Measurements from ENCODE around the gene KRT78. TPM values are rescaled to one million over a fixed set of nuclear protein-coding genes. Genes with fewer than 3 reads are reported as not detected.

The KRT78 gene
- polyA plus RNA-seq, 3 donors = not detected

DNA sequence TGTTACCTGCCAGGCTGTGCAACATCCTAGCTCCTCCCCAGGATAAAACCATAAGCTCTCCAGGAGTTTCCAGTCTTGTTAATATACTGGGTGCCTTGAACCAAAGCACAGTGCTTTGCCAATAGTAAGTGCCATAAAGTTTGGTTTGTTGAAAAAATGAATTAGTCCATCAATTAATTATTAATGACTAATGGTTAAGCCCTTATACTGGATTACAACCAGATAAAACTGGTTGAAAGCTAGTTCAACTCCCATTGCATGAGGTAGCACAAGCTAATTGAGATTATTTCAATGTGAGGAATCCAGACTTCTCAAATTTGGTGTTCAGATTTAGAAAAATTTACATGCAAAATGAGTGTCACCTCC is 51.3 kb downstream of the KRT78 start:
- intact Hi-C loops (cut with micrococcal nuclease) = no loop called here
- Histone ChIP-seq H3K9ac (ENCODE audit: insufficient read depth, low read length, poor library complexity, severe bottlenecking) (no peak overlapping the region), H3K4me3 (replicated peaks in 1 of 3; ENCODE audit: low read depth in 2 of 3, low read length in 3 of 3) (no peak overlapping the region), H3K27me3 (ENCODE audit: control insufficient read depth in 2 of 2, insufficient read depth in 2 of 2, low read length in 2 of 2) (no peaks in the 10 kb centered on the region), H3K36me3 (replicated peaks in 1 of 2; ENCODE audit: control insufficient read depth in 1 of 2, insufficient read depth in 2 of 2, low read length in 2 of 2) (no peaks in the 10 kb centered on the region), H3K4me1 (ENCODE audit: control insufficient read depth in 1 of 2, insufficient read depth in 2 of 2, low read length in 2 of 2) (no peaks in the 10 kb centered on the region), H2AFZ (ENCODE audit: insufficient read depth, low read depth, low read length, poor library complexity, severe bottlenecking) (no peak overlapping the region), H3K27ac (ENCODE audit: low read depth in 1 of 2, low read length in 2 of 2) (no peak overlapping the region), H3K4me2 (replicated peaks; ENCODE audit: extremely low read depth, low read length, poor library complexity, severe bottlenecking) (no peak overlapping the region), H3K9me3 (replicated peaks in 1 of 2; ENCODE audit: control insufficient read depth in 1 of 2, insufficient read depth in 1 of 2, low read length in 2 of 2) (no peaks in the 10 kb centered on the region), H3K79me2 (ENCODE audit: insufficient read depth, low read length) (no peaks in the 10 kb centered on the region), H4K20me1 (ENCODE audit: insufficient read depth, low read length) (no peaks in the 10 kb centered on the region)
- no peak overlapping the region for H3K4me3 Mint-ChIP-seq
- H3K27me3 Mint-ChIP-seq (ENCODE audit: low read depth in 3 of 3) = peaks cover 5 to 9% (median 7%) of the 10 kb centered on the region in 3 donors
- TF ChIP-seq, protein P1, sequence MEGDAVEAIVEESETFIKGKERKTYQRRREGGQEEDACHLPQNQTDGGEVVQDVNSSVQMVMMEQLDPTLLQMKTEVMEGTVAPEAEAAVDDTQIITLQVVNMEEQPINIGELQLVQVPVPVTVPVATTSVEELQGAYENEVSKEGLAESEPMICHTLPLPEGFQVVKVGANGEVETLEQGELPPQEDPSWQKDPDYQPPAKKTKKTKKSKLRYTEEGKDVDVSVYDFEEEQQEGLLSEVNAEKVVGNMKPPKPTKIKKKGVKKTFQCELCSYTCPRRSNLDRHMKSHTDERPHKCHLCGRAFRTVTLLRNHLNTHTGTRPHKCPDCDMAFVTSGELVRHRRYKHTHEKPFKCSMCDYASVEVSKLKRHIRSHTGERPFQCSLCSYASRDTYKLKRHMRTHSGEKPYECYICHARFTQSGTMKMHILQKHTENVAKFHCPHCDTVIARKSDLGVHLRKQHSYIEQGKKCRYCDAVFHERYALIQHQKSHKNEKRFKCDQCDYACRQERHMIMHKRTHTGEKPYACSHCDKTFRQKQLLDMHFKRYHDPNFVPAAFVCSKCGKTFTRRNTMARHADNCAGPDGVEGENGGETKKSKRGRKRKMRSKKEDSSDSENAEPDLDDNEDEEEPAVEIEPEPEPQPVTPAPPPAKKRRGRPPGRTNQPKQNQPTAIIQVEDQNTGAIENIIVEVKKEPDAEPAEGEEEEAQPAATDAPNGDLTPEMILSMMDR (IDR thresholded peaks at IDR 0.05) = no peak
- peaks cover 0 to 2% (median 0%) of the 10 kb centered on the region in 7 donors for H3K9me3 Mint-ChIP-seq
- H3K36me3 Mint-ChIP-seq = no peaks in the 10 kb centered on the region
- H3K4me1 Mint-ChIP-seq = no peaks in the 10 kb centered on the region
- no peak overlapping the region for H3K27ac Mint-ChIP-seq
- DNase-seq = no peak

DNA sequence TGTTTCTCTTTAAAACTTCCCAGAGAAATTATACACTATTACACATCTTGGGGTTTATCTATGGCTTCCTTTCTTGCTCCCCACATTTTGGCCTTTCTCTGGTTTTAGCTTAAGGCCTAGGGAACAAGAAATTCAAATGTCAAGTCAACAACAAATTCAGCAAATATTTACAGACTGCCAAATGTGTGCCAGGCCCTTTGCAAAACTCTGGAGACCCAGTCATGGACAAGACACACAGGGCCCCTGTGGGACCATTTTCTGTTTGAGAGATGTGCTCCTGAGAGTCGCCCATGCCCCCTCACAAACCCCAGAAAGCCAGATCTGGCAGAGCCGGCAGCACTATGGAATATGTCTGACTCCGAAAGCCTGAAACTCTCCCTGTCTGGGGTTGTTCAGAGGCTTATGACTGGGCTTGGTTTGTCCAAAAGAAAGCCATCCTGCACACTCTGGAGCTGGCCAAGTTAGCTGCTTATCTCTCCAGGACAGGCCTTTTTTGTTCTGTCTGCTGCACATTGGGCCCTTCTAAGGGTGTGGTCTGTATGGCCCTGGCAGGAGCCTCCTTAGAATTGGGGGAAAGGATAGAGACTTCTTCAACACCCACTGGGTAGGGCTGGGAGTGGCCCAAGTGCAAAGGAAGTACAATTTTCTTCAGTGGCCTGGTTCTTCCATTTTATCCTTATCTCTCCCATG is 51.8 kb downstream of the KRT78 start:
- Histone ChIP-seq H3K9me3 (replicated peaks in 1 of 2; ENCODE audit: control insufficient read depth in 1 of 2, insufficient read depth in 1 of 2, low read length in 2 of 2) (no peaks in the 10 kb centered on the region), H3K4me3 (replicated peaks in 1 of 3; ENCODE audit: low read depth in 2 of 3, low read length in 3 of 3) (no peak overlapping the region), H3K27ac (ENCODE audit: low read depth in 1 of 2, low read length in 2 of 2) (no peak overlapping the region), H3K4me2 (replicated peaks; ENCODE audit: extremely low read depth, low read length, poor library complexity, severe bottlenecking) (no peak overlapping the region), H3K4me1 (ENCODE audit: control insufficient read depth in 1 of 2, insufficient read depth in 2 of 2, low read length in 2 of 2) (no peaks in the 10 kb centered on the region), H4K20me1 (ENCODE audit: insufficient read depth, low read length) (no peaks in the 10 kb centered on the region), H3K36me3 (replicated peaks in 1 of 2; ENCODE audit: control insufficient read depth in 1 of 2, insufficient read depth in 2 of 2, low read length in 2 of 2) (no peaks in the 10 kb centered on the region), H3K27me3 (ENCODE audit: control insufficient read depth in 2 of 2, insufficient read depth in 2 of 2, low read length in 2 of 2) (no peaks in the 10 kb centered on the region), H3K79me2 (ENCODE audit: insufficient read depth, low read length) (no peaks in the 10 kb centered on the region), H3K9ac (ENCODE audit: insufficient read depth, low read length, poor library complexity, severe bottlenecking) (no peak overlapping the region), H2AFZ (ENCODE audit: insufficient read depth, low read depth, low read length, poor library complexity, severe bottlenecking) (no peak overlapping the region)
- Mint-ChIP-seq H3K27me3 (ENCODE audit: low read depth in 3 of 3) (peaks cover 5 to 9% (median 7%) of the 10 kb centered on the region in 3 donors), H3K4me1 (no peaks in the 10 kb centered on the region), H3K4me3 (no peak overlapping the region), H3K9me3 (peaks cover 0 to 2% (median 0%) of the 10 kb centered on the region in 7 donors), H3K36me3 (no peaks in the 10 kb centered on the region), H3K27ac (no peak overlapping the region)
- intact Hi-C loops (cut with micrococcal nuclease) = no loop called here
- TF ChIP-seq, protein P1 (IDR thresholded peaks at IDR 0.05) = no peak
- DNase-seq = no peak
- no CpG with 5 or more reads among the region's 3 CpGs for WGBS (ENCODE audit: insufficient coverage)

All from CD14-positive monocyte (primary cell).